ENCODE results near the gene SLC40A1.

The SLC40A1 gene

DNA sequence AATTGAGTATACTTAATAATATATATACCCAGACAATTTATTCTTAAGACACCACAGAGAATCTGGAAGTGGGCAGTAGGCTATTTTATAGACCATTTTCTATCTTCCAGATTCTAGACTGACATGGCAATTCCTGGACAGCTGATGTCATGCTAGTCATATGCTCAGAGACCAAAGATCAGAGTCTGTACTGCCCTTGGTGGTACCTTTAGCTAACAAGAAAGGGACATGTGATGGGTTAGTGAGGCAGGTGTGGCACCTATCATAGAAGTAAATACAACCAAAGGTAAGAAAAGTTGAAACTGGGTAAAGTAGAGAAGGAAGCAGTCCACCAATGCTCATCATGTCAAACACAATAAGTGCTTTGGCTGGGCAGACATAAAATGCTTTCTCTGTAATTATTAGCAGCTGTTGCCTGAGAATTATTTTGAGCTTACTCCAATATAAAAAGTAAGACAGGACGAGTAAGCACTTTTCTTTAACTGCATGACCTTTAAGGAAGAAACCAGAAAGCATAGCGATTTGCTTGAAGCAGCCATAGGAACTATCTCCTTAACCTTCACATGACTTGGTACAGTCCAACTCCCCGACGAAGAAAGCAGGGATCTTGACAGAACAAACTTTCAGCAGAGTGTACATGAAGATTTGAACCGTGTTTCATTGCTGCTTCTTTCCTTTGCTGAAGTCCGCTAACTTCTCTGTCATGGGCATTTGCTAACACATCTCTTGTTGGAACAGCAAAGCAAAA is 47.1 kb downstream of the SLC40A1 start:
- no peak for TF ChIP-seq SIN3A (IDR thresholded peaks at IDR 0.05; ENCODE audit: borderline replicate concordance, insufficient read depth, low read length)
- no peak for TF ChIP-seq POLR2AphosphoS5 (IDR thresholded peaks at IDR 0.05; ENCODE audit: low read depth, low read length)
- TF ChIP-seq, protein P1, sequence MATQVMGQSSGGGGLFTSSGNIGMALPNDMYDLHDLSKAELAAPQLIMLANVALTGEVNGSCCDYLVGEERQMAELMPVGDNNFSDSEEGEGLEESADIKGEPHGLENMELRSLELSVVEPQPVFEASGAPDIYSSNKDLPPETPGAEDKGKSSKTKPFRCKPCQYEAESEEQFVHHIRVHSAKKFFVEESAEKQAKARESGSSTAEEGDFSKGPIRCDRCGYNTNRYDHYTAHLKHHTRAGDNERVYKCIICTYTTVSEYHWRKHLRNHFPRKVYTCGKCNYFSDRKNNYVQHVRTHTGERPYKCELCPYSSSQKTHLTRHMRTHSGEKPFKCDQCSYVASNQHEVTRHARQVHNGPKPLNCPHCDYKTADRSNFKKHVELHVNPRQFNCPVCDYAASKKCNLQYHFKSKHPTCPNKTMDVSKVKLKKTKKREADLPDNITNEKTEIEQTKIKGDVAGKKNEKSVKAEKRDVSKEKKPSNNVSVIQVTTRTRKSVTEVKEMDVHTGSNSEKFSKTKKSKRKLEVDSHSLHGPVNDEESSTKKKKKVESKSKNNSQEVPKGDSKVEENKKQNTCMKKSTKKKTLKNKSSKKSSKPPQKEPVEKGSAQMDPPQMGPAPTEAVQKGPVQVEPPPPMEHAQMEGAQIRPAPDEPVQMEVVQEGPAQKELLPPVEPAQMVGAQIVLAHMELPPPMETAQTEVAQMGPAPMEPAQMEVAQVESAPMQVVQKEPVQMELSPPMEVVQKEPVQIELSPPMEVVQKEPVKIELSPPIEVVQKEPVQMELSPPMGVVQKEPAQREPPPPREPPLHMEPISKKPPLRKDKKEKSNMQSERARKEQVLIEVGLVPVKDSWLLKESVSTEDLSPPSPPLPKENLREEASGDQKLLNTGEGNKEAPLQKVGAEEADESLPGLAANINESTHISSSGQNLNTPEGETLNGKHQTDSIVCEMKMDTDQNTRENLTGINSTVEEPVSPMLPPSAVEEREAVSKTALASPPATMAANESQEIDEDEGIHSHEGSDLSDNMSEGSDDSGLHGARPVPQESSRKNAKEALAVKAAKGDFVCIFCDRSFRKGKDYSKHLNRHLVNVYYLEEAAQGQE (IDR thresholded peaks at IDR 0.05; ENCODE audit: insufficient read depth in 1 of 2, low read depth in 2 of 2, low read length in 2 of 2): no peak
- TF ChIP-seq FOXP2 (optimal IDR thresholded peaks at IDR 0.05; ENCODE audit: borderline replicate concordance, extremely low read depth, extremely low read length, insufficient read depth): no peak
- TF ChIP-seq TAF1 (IDR thresholded peaks at IDR 0.05; ENCODE audit: borderline replicate concordance, insufficient read depth, low read length): no peak

GRCh38 chr2:189530965-189531637 is 49.5 kb downstream of the SLC40A1 start:
- TF ChIP-seq POLR2AphosphoS5 (IDR thresholded peaks at IDR 0.05; ENCODE audit: low read depth, low read length) (no peak), TAF1 (IDR thresholded peaks at IDR 0.05; ENCODE audit: borderline replicate concordance, insufficient read depth, low read length) (no peak), SIN3A (IDR thresholded peaks at IDR 0.05; ENCODE audit: borderline replicate concordance, insufficient read depth, low read length) (no peak), FOXP2 (optimal IDR thresholded peaks at IDR 0.05; ENCODE audit: borderline replicate concordance, extremely low read depth, extremely low read length, insufficient read depth) (no peak)
- TF ChIP-seq, protein P1 (IDR thresholded peaks at IDR 0.05; ENCODE audit: insufficient read depth in 1 of 2, low read depth in 2 of 2, low read length in 2 of 2): no peak

- TF ChIP-seq FOXP2 (optimal IDR thresholded peaks at IDR 0.05; ENCODE audit: borderline replicate concordance, extremely low read depth, extremely low read length, insufficient read depth) (no peak), TAF1 (IDR thresholded peaks at IDR 0.05; ENCODE audit: borderline replicate concordance, insufficient read depth, low read length) (no peak), POLR2AphosphoS5 (IDR thresholded peaks at IDR 0.05; ENCODE audit: low read depth, low read length) (no peak), SIN3A (IDR thresholded peaks at IDR 0.05; ENCODE audit: borderline replicate concordance, insufficient read depth, low read length) (no peak)
- TF ChIP-seq, protein P1 (IDR thresholded peaks at IDR 0.05; ENCODE audit: insufficient read depth in 1 of 2, low read depth in 2 of 2, low read length in 2 of 2): no peak
Observed at GRCh38 chr2:189528617-189529016, 52.0 kb downstream of the SLC40A1 start.

DNA sequence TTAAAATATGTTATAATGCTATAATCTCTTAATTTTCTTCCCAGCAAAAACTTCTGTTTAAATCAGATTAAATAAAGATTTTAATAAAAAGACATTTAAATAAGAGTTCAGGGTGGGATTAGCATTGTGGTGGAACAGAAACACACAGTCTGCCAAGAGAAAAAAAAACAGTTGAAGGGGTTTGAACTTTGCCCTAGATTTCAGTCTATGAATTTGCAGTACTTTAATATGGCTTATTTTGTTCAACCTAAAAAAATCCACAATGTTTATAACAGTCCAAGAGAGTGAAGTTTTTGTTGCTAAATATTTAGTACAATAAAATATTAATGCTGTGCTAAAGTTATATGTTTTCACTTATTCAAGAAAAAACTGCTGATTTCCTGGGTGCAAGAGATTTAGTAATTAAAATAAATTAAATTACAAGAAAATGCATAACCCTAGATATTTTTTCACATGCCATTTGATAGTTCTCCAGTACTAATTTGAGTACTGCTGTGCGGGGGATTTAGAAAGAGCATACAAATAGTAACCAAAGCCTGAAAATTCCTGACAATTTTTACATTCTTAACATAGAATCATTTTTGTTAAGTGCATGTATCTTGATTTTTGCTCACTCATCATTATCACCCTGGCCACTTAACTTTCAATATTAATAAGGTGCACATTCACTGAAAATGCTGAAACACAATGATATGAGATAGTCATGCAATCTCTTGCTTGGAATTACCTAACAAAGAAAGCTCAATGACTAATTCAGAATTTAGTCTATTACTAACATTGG is 52.6 kb downstream of the SLC40A1 start:
- no peak for TF ChIP-seq POLR2AphosphoS5 (IDR thresholded peaks at IDR 0.05; ENCODE audit: low read depth, low read length)

DNA sequence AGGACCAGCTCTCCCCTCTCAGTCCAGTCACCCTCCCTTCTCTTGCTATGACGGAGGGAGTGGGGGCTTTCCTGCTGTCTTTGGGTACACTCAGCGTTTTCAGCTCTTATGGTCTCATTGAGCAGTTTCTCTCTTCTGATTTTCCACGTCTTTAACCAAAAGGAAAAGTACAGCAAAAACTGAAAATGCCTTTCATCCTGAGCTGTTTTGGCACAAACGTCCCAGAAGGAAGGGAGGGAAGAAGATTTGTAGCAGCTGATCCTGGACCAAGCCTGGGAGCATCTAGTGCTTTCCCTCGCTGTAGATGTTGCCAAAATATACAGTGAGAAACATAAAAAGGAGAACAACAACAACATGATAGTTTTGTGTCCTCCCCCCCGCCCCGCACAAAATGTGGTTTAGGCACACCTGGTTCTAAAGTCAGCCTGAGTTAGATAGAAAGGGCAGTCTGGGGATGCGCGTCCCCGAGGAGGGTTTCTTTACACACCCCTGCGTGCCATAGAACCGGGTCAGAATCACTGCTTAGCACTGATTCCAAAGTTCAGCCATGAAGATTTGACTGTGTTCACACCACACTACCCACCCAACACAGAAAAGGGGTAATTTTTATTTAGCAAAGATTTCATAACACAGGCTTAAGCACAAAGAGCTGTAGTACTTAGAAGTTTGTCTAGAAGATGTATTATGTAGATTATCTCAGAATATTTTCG is 53.4 kb downstream of the SLC40A1 start:
- no peak for TF ChIP-seq TAF1 (IDR thresholded peaks at IDR 0.05; ENCODE audit: borderline replicate concordance, insufficient read depth, low read length)
- TF ChIP-seq, protein P1 (IDR thresholded peaks at IDR 0.05; ENCODE audit: insufficient read depth in 1 of 2, low read depth in 2 of 2, low read length in 2 of 2): no peak
- no peak for TF ChIP-seq SIN3A (IDR thresholded peaks at IDR 0.05; ENCODE audit: borderline replicate concordance, insufficient read depth, low read length)
- TF ChIP-seq FOXP2 (optimal IDR thresholded peaks at IDR 0.05; ENCODE audit: borderline replicate concordance, extremely low read depth, extremely low read length, insufficient read depth): no peak
- TF ChIP-seq POLR2AphosphoS5 (IDR thresholded peaks at IDR 0.05; ENCODE audit: low read depth, low read length): no peak
